ENCODE data around the gene AMACR. TPM values are rescaled to one million over a fixed set of nuclear protein-coding genes. Genes with fewer than 3 reads are reported as not detected.

Gene AMACR
- total and polyA plus RNA-seq, 9 of the 15 experiments (the other 6 are each of a cell fraction or from before 2014, with no cell fraction given): 0.72 to 4.6 (median 4.0) TPM

- Histone ChIP-seq H4K20me1 (replicated peaks; ENCODE audit: control insufficient read depth, insufficient read depth, low read length) (no peaks in the 10 kb centered on the region), H3K79me2 (ENCODE audit: control insufficient read depth, insufficient read depth, low read length) (no peaks in the 10 kb centered on the region), H3K9ac (ENCODE audit: insufficient read depth in 1 of 2, low read depth in 2 of 2, low read length in 2 of 2) (no peak overlapping the region), H3K36me3 (ENCODE audit: control insufficient read depth, insufficient read depth, low read length) (no peaks in the 10 kb centered on the region), H3K9me1 (ENCODE audit: control insufficient read depth, insufficient read depth, low read length) (no peaks in the 10 kb centered on the region), H3K27me3 (ENCODE audit: control insufficient read depth in 2 of 2, insufficient read depth in 2 of 2, low read length in 2 of 2) (peaks cover 9 to 11% of the 10 kb centered on the region in 2 experiments), H3K4me3 (no peak overlapping the region), H3K9me3 (replicated peaks; ENCODE audit: control insufficient read depth, insufficient read depth, low read depth, low read length) (peaks cover 5% of the 10 kb centered on the region; the same call in 1 of the 2 replicates), H2AFZ (ENCODE audit: low read depth, low read length) (no peak overlapping the region), H3K4me2 (ENCODE audit: insufficient read depth, low read length) (no peak overlapping the region), H3K27ac (ENCODE audit: extremely low read depth, low read depth, low read length) (no peak overlapping the region), H3K4me1 (replicated peaks in 1 of 2; ENCODE audit: control insufficient read depth in 2 of 2, insufficient read depth in 2 of 2, low read length in 2 of 2) (peaks cover 6 to 14% of the 10 kb centered on the region in 2 experiments; a peak in 4 of 5 replicates)
- BruUV-seq (replicated peaks): no TSS peak
- no peak for DNase-seq (ENCODE audit: extremely low read depth in 1 of 4, low spot score in 3 of 4)
- 2% methylated on average over 8 of the region's 8 CpGs for WGBS (ENCODE audit: insufficient coverage, low coverage, missing lambda C conversion rate)
- in situ Hi-C loops (cut with MboI) (no loop called here), intact Hi-C loops (cut with micrococcal nuclease) (no loop called here)
- ChIA-PET CTCF (ENCODE audit: low intra/inter-chr PET ratio) (no interaction called here), POLR2A (interaction anchor here (0.7 to 1.3 kb wide), 2 partner anchors 15 to 24 kb away, joined by 3 read pairs; no protein-coding TSS in a partner anchor)
- no peak for ATAC-seq
- TF ChIP-seq SRF (CRISPR knock-in tag; IDR thresholded peaks at IDR 0.05): 0 out of 4 replicates have a peak, but pooled peaks of 1 of the 2 experiments have one; percentile 48
- no peak for TF ChIP-seq ZNF212 (CRISPR knock-in tag; IDR thresholded peaks at IDR 0.05)
- FAIRE-seq: no peak
Observed at GRCh38 chr5:33981408-33982162, 26.3 kb downstream of the AMACR start.

GRCh38 chr5:33980030-33980429, 27.8 kb downstream of the AMACR start:
- TF ChIP-seq RFX7 (CRISPR knock-in tag; IDR thresholded peaks at IDR 0.05): no peak
- Histone ChIP-seq H3K9me3 (replicated peaks; ENCODE audit: control insufficient read depth, insufficient read depth, low read depth, low read length) (peaks cover 2% of the 10 kb centered on the region; the same call in 1 of the 2 replicates), H3K79me2 (ENCODE audit: control insufficient read depth, insufficient read depth, low read length) (no peaks in the 10 kb centered on the region), H4K20me1 (replicated peaks; ENCODE audit: control insufficient read depth, insufficient read depth, low read length) (no peaks in the 10 kb centered on the region), H3K4me3 (no peak overlapping the region), H3K9me1 (ENCODE audit: control insufficient read depth, insufficient read depth, low read length) (no peaks in the 10 kb centered on the region), H2AFZ (ENCODE audit: low read depth, low read length) (no peak overlapping the region), H3K9ac (ENCODE audit: insufficient read depth in 1 of 2, low read depth in 2 of 2, low read length in 2 of 2) (no peak overlapping the region), H3K27ac (ENCODE audit: extremely low read depth, low read depth, low read length) (no peak overlapping the region), H3K4me2 (ENCODE audit: insufficient read depth, low read length) (no peak overlapping the region), H3K4me1 (replicated peaks in 1 of 2; ENCODE audit: control insufficient read depth in 2 of 2, insufficient read depth in 2 of 2, low read length in 2 of 2) (peaks cover 6 to 12% of the 10 kb centered on the region in 2 experiments; a peak in 4 of 5 replicates), H3K36me3 (ENCODE audit: control insufficient read depth, insufficient read depth, low read length) (no peaks in the 10 kb centered on the region), H3K27me3 (ENCODE audit: control insufficient read depth in 2 of 2, insufficient read depth in 2 of 2, low read length in 2 of 2) (peaks cover 11 to 19% of the 10 kb centered on the region in 2 experiments)
- in situ Hi-C loops (cut with MboI): no loop called here
- intact Hi-C loops (cut with micrococcal nuclease): no loop called here
- ChIA-PET POLR2A (interaction anchor here (1.9 kb wide), 1 partner anchor 13 kb away, joined by 6 read pairs; no protein-coding TSS in a partner anchor), CTCF (ENCODE audit: low intra/inter-chr PET ratio) (no interaction called here)
- BruUV-seq (replicated peaks): no TSS peak
- FAIRE-seq (no peak), DNase-seq (ENCODE audit: extremely low read depth in 1 of 4, low spot score in 3 of 4) (no peak), ATAC-seq (no peak)
- WGBS (ENCODE audit: insufficient coverage, low coverage, missing lambda C conversion rate): 0% methylated on average over 3 of the region's 3 CpGs

Measured in K562 (cell line).